ENCODE data around the gene AK5.

Gene AK5

GRCh38 chr1:77590651-77591050, 308.8 kb downstream of the AK5 start:
- DNase-seq (ENCODE audit: low read depth) = no peak

GRCh38 chr1:77592906-77593305, 311.1 kb downstream of the AK5 start:
- DNase-seq (ENCODE audit: low read depth) = no peak

DNA sequence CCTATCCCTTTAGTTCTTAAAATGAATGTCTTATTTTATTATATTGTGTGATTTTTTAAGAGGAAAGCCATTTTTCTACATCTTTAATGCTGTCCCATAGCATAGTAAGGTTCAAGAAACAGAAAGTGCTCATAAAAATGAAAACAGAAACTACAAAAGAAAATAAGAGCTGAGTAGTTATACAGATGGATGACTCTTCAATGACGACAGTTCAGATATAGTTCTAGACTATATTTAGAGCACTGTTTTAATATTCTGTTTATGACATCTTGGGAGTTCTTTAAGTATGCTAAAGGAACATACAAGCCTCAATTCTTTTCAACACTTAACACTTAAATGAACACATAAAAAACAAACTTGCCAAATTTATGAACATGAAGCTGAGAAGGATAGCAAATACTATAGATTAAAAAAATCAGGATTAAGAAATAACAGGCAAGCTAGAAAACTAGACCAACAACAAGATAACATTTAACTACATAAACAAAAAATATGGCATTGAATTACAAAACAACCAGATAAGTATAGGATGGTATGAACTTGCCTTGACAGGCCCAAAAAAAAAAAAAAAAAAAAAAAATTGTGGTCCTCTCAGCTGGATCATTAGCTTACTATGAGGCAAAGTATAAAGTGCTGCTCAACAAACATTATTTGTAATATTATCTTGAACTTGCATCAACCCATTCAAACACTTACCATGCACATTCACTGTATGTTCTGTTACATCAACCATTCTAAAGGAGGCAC, 312.7 kb downstream of the AK5 start:
- DNase-seq (ENCODE audit: low read depth) = no peak

- DNase-seq (ENCODE audit: low read depth) = no peak
Measured at GRCh38 chr1:77597310-77597709, 315.5 kb downstream of the AK5 start.

GRCh38 chr1:77605246-77606026, 323.6 kb downstream of the AK5 start:
- DNase-seq (ENCODE audit: low read depth) = no peak

- no peak for DNase-seq (ENCODE audit: low read depth)
Measured at GRCh38 chr1:77608893-77609292, 327.1 kb downstream of the AK5 start.

Measured in stimulated activated CD8-positive, alpha-beta memory T cell treated with anti-CD3 and anti-CD28 coated beads, Interleukin-12 subunit alpha, Interleukin-12 subunit beta, amount 100 ng/mL, for 1 hour (primary cell).